HepG2 (cell line): ENCODE results near the gene MLX. TPM values are rescaled to one million over a fixed set of nuclear protein-coding genes. Genes with fewer than 3 reads are reported as not detected.

Experiments used
- CBX1 ChIP-seq: IDR thresholded peaks from one replicate; pipeline ENCODE4 v1.6.1; 2016; ENCODE audit warnings: antibody characterized with exemption, low read depth
- KAT7 ChIP-seq: IDR thresholded peaks from 2 replicates; pipeline ENCODE4 v1.6.1; 2018; ENCODE audit warnings: borderline replicate concordance, missing compliant biosample characterization
- MIXL1 ChIP-seq: IDR thresholded peaks from 2 replicates; pipeline ENCODE4 v1.6.1; 2016
- PHF8 ChIP-seq: sonication (generic); formaldehyde crosslinking; IDR thresholded peaks from 2 replicates; pipeline ENCODE4 v1.5.0; 2020; ENCODE audit warnings: missing genetic modification reagents
- SMC3 ChIP-seq: IDR thresholded peaks from 2 replicates; pipeline ENCODE4 v1.6.1; 2011; ENCODE audit warnings: low read length, improper control_type of control experiment
- SNAI1 ChIP-seq: sonication (generic); formaldehyde crosslinking; IDR thresholded peaks from 2 replicates; pipeline ENCODE4 v1.5.0; 2020; ENCODE audit warnings: mild to moderate bottlenecking, missing genetic modification reagents, borderline replicate concordance
- SRF ChIP-seq: IDR thresholded peaks from 2 replicates; pipeline ENCODE4 v1.6.1; 2011; ENCODE audit warnings: mild to moderate bottlenecking, low read depth, low read length, moderate library complexity
- TEAD3 ChIP-seq: optimal IDR thresholded peaks from 2 replicates; pipeline ENCODE3; 2016; ENCODE audit warnings: borderline replicate concordance
- ZNF124 ChIP-seq: sonication (generic); formaldehyde crosslinking; IDR thresholded peaks from 2 replicates; pipeline ENCODE4 v1.4.0; 2020; ENCODE audit warnings: missing genetic modification reagents
- ZNF451 ChIP-seq: sonication (generic); formaldehyde crosslinking; IDR thresholded peaks from 2 replicates; pipeline ENCODE4 v1.5.0; 2020; ENCODE audit warnings: mild to moderate bottlenecking, missing genetic modification reagents
- ZNF556 ChIP-seq: sonication (generic); formaldehyde crosslinking; IDR thresholded peaks from 2 replicates; pipeline ENCODE4 v1.4.0; 2020; ENCODE audit warnings: mild to moderate bottlenecking, missing genetic modification reagents, borderline replicate concordance
- polyA plus RNA-seq, 8 experiments: library from polyadenylated mRNA; depleted of rRNA in 3 of 8; stranded (reverse) in 7 of 8; unstranded in 1 of 8; fragments of >200 nt; fragmentation: Illumina TruSeq in 4 of 8; extraction: Trizol in 4 of 8; gene quantifications; 2 replicates each; pipeline versions ENCODE4 v1.2.1 to v1.2.3, GENCODE V29; 2011 to 2016; ENCODE audit warnings: low read depth in 4 of 8, missing spikeins in 1 of 8, mixed read lengths in 1 of 8; ENCODE audit not compliant: insufficient read depth in 1 of 8
- total RNA-seq, 5 experiments: library from RNA; depleted of rRNA; stranded (reverse); fragments of >200 nt; fragmentation: Illumina TruSeq; extraction: Trizol; gene quantifications; 2 replicates each; pipeline ENCODE4 v1.2.3, GENCODE V29; 2016; ENCODE audit warnings: low read depth in 1 of 5
- TF ChIP-seq, protein P1 (sequence below): sonication (generic); formaldehyde crosslinking; IDR thresholded peaks from 2 replicates; pipeline ENCODE4 v1.4.0; 2020; ENCODE audit warnings: low read depth, missing genetic modification reagents
- TF ChIP-seq, protein P2 (sequence below), 2 experiments: sonication (generic) in 1 of 2; formaldehyde crosslinking in 1 of 2; IDR thresholded peaks; 2 replicates each; pipeline versions ENCODE4 v1.4.0 to v1.6.1; 2018 to 2020; ENCODE audit warnings: missing genetic modification reagents in 2 of 2, borderline replicate concordance in 1 of 2, low read depth in 1 of 2, mild to moderate bottlenecking in 1 of 2, missing biosample characterization in 1 of 2
- TF ChIP-seq, protein P3 (sequence below): sonication (generic); formaldehyde crosslinking; IDR thresholded peaks from 2 replicates; pipeline ENCODE4 v1.4.0; 2020; ENCODE audit warnings: missing genetic modification reagents, borderline replicate concordance
- TF ChIP-seq, protein P4 (sequence below): sonication (generic); formaldehyde crosslinking; IDR thresholded peaks from 2 replicates; pipeline ENCODE4 v1.4.0; 2020; ENCODE audit warnings: missing genetic modification reagents
- TF ChIP-seq, protein P5 (sequence below): sonication (generic); formaldehyde crosslinking; IDR thresholded peaks from 2 replicates; pipeline ENCODE4 v1.5.1; 2020; ENCODE audit warnings: missing genetic modification reagents, mild to moderate bottlenecking, borderline replicate concordance

MLX gene
- total and polyA plus RNA-seq, 2 of the 13 experiments (the other 11 are each of a cell fraction or from before 2014, with no cell fraction given) = 38.9 to 74.4 TPM

DNA sequence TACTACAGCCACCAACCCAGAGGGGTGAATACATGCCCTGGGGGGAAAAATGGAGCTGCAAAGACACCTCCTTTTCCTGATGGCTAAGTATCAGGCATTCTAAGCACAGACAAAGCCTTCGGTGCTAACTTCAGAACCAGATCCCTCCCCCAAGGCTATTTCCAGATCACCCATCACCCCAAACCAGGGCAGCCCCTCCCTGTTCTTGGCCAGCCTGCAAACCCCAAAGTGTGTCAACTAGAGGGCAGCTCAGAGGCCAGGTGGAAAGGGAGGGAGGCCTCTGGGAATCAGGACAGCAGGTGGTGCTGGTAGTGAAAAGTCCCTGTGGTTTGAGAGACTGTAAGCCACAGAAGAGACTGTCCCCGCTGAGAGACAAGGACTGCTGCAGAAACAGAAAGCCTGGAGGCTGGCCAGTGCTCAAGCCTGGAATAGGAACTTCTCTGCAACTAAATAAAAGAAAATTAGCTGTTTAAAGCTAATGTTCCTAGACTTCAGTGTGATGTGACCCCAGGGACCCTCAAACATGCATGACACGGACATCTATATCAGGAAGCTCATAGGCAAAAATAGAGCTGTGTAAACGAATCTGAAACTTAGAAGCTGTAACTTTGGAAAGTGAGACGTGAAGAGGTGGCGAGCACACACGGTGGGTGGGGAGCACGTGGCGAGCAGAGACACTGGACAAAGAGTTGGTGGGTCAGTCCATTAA is 51.7 kb downstream of the MLX start (continued):
- TF ChIP-seq, protein P1, sequence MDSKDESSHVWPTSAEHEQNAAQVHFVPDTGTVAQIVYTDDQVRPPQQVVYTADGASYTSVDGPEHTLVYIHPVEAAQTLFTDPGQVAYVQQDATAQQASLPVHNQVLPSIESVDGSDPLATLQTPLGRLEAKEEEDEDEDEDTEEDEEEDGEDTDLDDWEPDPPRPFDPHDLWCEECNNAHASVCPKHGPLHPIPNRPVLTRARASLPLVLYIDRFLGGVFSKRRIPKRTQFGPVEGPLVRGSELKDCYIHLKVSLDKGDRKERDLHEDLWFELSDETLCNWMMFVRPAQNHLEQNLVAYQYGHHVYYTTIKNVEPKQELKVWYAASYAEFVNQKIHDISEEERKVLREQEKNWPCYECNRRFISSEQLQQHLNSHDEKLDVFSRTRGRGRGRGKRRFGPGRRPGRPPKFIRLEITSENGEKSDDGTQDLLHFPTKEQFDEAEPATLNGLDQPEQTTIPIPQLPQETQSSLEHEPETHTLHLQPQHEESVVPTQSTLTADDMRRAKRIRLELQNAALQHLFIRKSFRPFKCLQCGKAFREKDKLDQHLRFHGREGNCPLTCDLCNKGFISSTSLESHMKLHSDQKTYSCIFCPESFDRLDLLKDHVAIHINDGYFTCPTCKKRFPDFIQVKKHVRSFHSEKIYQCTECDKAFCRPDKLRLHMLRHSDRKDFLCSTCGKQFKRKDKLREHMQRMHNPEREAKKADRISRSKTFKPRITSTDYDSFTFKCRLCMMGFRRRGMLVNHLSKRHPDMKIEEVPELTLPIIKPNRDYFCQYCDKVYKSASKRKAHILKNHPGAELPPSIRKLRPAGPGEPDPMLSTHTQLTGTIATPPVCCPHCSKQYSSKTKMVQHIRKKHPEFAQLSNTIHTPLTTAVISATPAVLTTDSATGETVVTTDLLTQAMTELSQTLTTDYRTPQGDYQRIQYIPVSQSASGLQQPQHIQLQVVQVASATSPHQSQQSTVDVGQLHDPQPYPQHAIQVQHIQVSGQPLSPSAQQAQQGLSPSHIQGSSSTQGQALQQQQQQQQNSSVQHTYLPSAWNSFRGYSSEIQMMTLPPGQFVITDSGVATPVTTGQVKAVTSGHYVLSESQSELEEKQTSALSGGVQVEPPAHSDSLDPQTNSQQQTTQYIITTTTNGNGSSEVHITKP (CRISPR knock-in tag) = no peak
- TF ChIP-seq ZNF451 (CRISPR knock-in tag) (0 out of 2 replicates have a peak, but pooled peaks have one; percentile 32), KAT7 (0 out of 2 replicates have a peak, but pooled peaks have one; percentile 44), ZNF124 (CRISPR knock-in tag) (peak; percentile 83; the same call in 1 of the 2 replicates), SRF (no peak), PHF8 (CRISPR knock-in tag) (0 out of 2 replicates have a peak, but pooled peaks have one; percentile 29), SNAI1 (no peak), ZNF556 (CRISPR knock-in tag) (peak; percentile 47; the same call in 1 of the 2 replicates), CBX1 (peak; percentile 48), MIXL1 (CRISPR knock-in tag) (peak; percentile 25; the same call in 1 of the 2 replicates), TEAD3 (peak; percentile 61), SMC3 (peak; percentile 79)
- TF ChIP-seq, protein P2, sequence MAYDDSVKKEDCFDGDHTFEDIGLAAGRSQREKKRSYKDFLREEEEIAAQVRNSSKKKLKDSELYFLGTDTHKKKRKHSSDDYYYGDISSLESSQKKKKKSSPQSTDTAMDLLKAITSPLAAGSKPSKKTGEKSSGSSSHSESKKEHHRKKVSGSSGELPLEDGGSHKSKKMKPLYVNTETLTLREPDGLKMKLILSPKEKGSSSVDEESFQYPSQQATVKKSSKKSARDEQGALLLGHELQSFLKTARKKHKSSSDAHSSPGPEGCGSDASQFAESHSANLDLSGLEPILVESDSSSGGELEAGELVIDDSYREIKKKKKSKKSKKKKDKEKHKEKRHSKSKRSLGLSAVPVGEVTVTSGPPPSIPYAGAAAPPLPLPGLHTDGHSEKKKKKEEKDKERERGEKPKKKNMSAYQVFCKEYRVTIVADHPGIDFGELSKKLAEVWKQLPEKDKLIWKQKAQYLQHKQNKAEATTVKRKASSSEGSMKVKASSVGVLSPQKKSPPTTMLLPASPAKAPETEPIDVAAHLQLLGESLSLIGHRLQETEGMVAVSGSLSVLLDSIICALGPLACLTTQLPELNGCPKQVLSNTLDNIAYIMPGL (CRISPR knock-in tag; IDR thresholded peaks at IDR 0.05; ENCODE audit: borderline replicate concordance in 1 of 2, low read depth in 1 of 2) = peak; percentile 87 to 89; a peak in 3 of 4 replicates
- TF ChIP-seq, protein P3, sequence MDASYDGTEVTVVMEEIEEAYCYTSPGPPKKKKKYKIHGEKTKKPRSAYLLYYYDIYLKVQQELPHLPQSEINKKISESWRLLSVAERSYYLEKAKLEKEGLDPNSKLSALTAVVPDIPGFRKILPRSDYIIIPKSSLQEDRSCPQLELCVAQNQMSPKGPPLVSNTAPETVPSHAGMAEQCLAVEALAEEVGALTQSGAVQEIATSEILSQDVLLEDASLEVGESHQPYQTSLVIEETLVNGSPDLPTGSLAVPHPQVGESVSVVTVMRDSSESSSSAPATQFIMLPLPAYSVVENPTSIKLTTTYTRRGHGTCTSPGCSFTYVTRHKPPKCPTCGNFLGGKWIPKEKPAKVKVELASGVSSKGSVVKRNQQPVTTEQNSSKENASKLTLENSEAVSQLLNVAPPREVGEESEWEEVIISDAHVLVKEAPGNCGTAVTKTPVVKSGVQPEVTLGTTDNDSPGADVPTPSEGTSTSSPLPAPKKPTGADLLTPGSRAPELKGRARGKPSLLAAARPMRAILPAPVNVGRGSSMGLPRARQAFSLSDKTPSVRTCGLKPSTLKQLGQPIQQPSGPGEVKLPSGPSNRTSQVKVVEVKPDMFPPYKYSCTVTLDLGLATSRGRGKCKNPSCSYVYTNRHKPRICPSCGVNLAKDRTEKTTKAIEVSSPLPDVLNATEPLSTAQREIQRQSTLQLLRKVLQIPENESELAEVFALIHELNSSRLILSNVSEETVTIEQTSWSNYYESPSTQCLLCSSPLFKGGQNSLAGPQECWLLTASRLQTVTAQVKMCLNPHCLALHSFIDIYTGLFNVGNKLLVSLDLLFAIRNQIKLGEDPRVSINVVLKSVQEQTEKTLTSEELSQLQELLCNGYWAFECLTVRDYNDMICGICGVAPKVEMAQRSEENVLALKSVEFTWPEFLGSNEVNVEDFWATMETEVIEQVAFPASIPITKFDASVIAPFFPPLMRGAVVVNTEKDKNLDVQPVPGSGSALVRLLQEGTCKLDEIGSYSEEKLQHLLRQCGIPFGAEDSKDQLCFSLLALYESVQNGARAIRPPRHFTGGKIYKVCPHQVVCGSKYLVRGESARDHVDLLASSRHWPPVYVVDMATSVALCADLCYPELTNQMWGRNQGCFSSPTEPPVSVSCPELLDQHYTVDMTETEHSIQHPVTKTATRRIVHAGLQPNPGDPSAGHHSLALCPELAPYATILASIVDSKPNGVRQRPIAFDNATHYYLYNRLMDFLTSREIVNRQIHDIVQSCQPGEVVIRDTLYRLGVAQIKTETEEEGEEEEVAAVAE = peak; percentile 34; the same call in 1 of the 2 replicates
- TF ChIP-seq, protein P4, sequence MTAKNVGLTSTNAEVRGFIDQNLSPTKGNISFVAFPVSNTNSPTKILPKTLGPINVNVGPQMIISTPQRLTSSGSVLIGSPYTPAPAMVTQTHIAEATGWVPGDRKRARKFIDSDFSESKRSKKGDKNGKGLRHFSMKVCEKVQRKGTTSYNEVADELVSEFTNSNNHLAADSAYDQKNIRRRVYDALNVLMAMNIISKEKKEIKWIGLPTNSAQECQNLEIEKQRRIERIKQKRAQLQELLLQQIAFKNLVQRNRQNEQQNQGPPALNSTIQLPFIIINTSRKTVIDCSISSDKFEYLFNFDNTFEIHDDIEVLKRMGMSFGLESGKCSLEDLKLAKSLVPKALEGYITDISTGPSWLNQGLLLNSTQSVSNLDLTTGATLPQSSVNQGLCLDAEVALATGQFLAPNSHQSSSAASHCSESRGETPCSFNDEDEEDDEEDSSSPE (CRISPR knock-in tag) = peak; percentile 49; the same call in 1 of the 2 replicates
- TF ChIP-seq, protein P5, sequence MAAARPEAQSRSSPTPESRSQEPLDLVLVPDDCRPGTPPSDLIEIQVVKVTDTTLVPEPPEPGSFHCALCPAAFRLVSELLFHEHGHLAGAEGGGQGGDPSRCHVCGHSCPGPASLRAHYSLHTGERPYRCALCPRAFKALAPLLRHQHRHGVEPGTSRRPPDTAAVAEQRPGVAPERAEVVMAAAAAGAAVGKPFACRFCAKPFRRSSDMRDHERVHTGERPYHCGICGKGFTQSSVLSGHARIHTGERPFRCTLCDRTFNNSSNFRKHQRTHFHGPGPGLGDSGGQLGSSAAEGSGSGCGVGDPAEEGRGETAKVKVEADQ (CRISPR knock-in tag) = 0 out of 2 replicates have a peak, but pooled peaks have one; percentile 54
